ENCODE data around the gene FAM170A. TPM values are rescaled to one million over a fixed set of nuclear protein-coding genes. Genes with fewer than 3 reads are reported as not detected.
A peak's percentile ranks its signal among the peaks of the same experiment; 100 is the strongest.

FAM170A gene
- total and polyA plus RNA-seq, 2 donors from 2014 or later = 0.28 TPM; not detected in 1

- Histone ChIP-seq H3K27me3 (ENCODE audit: control insufficient read depth, insufficient read depth, low read length) (no peaks in the 10 kb centered on the region), H3K9ac (ENCODE audit: low read length in 3 of 3) (no peak overlapping the region), H3K4me1 (ENCODE audit: control insufficient read depth in 2 of 3, insufficient read depth in 2 of 3, low read depth in 1 of 3, low read length in 3 of 3) (no peaks in the 10 kb centered on the region), H3K27ac (ENCODE audit: low read depth in 2 of 2, low read length in 2 of 2) (no peak overlapping the region), H3K4me3 (ENCODE audit: low read length in 3 of 3) (no peak overlapping the region), H3K9me3 (ENCODE audit: control insufficient read depth in 2 of 3, insufficient read depth in 1 of 3, low read length in 3 of 3) (no peaks in the 10 kb centered on the region), H3K36me3 (ENCODE audit: control insufficient read depth in 2 of 3, insufficient read depth in 3 of 3, low read length in 3 of 3) (no peaks in the 10 kb centered on the region)
- no peak for DNase-seq
- FAIRE-seq = no peak
- intact Hi-C loops (cut with DNase I) = no loop called here
- TF ChIP-seq, protein P1, sequence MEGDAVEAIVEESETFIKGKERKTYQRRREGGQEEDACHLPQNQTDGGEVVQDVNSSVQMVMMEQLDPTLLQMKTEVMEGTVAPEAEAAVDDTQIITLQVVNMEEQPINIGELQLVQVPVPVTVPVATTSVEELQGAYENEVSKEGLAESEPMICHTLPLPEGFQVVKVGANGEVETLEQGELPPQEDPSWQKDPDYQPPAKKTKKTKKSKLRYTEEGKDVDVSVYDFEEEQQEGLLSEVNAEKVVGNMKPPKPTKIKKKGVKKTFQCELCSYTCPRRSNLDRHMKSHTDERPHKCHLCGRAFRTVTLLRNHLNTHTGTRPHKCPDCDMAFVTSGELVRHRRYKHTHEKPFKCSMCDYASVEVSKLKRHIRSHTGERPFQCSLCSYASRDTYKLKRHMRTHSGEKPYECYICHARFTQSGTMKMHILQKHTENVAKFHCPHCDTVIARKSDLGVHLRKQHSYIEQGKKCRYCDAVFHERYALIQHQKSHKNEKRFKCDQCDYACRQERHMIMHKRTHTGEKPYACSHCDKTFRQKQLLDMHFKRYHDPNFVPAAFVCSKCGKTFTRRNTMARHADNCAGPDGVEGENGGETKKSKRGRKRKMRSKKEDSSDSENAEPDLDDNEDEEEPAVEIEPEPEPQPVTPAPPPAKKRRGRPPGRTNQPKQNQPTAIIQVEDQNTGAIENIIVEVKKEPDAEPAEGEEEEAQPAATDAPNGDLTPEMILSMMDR (IDR thresholded peaks at IDR 0.05; ENCODE audit: borderline replicate concordance, extremely low read depth, insufficient read depth) = no peak
These were observed 26.7 kb downstream of the FAM170A start for GRCh38 chr5:119656023-119656422.

DNA sequence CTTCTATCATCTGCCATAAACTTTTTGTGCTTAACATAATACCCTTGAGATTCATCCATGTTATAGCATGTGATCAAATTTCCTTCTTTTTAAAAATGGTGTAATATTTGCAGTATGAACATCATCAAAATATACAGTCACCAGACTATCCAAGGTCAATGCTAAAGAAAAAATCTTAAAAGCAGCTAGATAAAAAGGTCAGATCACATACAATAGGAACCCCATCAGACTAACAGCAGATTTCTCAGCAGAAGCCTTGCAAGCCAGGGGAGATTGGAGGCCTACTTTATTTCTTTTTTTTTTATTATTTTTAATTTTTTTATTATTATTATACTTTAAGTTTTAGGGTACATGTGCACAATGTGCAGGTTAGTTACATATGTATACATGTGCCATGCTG, 37.2 kb downstream of the FAM170A start:
- H3K27me3 ChIP-seq (ENCODE audit: control insufficient read depth, insufficient read depth, low read length) = no peaks in the 10 kb centered on the region
- FAIRE-seq (no peak), DNase-seq (no peak)
- intact Hi-C loops (cut with DNase I) = no loop called here
- TF ChIP-seq, protein P1 (IDR thresholded peaks at IDR 0.05; ENCODE audit: borderline replicate concordance, extremely low read depth, insufficient read depth) = no peak
- no peak overlapping the region for H3K4me3 ChIP-seq (ENCODE audit: low read length in 3 of 3)
- no peaks in the 10 kb centered on the region for H3K36me3 ChIP-seq (ENCODE audit: control insufficient read depth in 2 of 3, insufficient read depth in 3 of 3, low read length in 3 of 3)
- no peak overlapping the region for H3K27ac ChIP-seq (ENCODE audit: low read depth in 2 of 2, low read length in 2 of 2)
- H3K9ac ChIP-seq (ENCODE audit: low read length in 3 of 3) = no peak overlapping the region
- H3K4me1 ChIP-seq (ENCODE audit: control insufficient read depth in 2 of 3, insufficient read depth in 2 of 3, low read depth in 1 of 3, low read length in 3 of 3) = no peaks in the 10 kb centered on the region
- peaks cover 0 to 11% (median 0%) of the 10 kb centered on the region in 3 donors for H3K9me3 ChIP-seq (ENCODE audit: control insufficient read depth in 2 of 3, insufficient read depth in 1 of 3, low read length in 3 of 3)

- TF ChIP-seq, protein P1 (IDR thresholded peaks at IDR 0.05; ENCODE audit: borderline replicate concordance, extremely low read depth, insufficient read depth) = no peak
- H3K36me3 ChIP-seq (ENCODE audit: control insufficient read depth in 2 of 3, insufficient read depth in 3 of 3, low read length in 3 of 3) = no peaks in the 10 kb centered on the region
- FAIRE-seq = no peak
- H3K4me3 ChIP-seq (ENCODE audit: low read length in 3 of 3) = no peak overlapping the region
- intact Hi-C loops (cut with DNase I) = no loop called here
- no peak overlapping the region for H3K9ac ChIP-seq (ENCODE audit: low read length in 3 of 3)
- H3K9me3 ChIP-seq (ENCODE audit: control insufficient read depth in 2 of 3, insufficient read depth in 1 of 3, low read length in 3 of 3) = no peaks in the 10 kb centered on the region
- peak in 1 of 5 donors; percentile 1 for DNase-seq
- H3K27ac ChIP-seq (ENCODE audit: low read depth in 2 of 2, low read length in 2 of 2) = no peak overlapping the region
- no peaks in the 10 kb centered on the region for H3K27me3 ChIP-seq (ENCODE audit: control insufficient read depth, insufficient read depth, low read length)
- H3K4me1 ChIP-seq (ENCODE audit: control insufficient read depth in 2 of 3, insufficient read depth in 2 of 3, low read depth in 1 of 3, low read length in 3 of 3) = no peaks in the 10 kb centered on the region
These were observed 49.1 kb downstream of the FAM170A start for GRCh38 chr5:119678351-119679028.
